H1 (cell line): Measurements from ENCODE around the gene ZNF277. TPM values are rescaled to one million over a fixed set of nuclear protein-coding genes. Genes with fewer than 3 reads are reported as not detected.

Experiments used
- ASH2L ChIP-seq: fragments of 200-600, 300-600 bp; sonication (generic); IDR thresholded peaks from one replicate; pipeline ENCODE4 v1.7.1; 2017; ENCODE audit warnings: low read length
- ATF2 ChIP-seq: IDR thresholded peaks from 2 replicates; pipeline ENCODE4 v1.6.1; 2012; ENCODE audit warnings: low read length, inconsistent platforms
- BRCA1 ChIP-seq: IDR thresholded peaks from 2 replicates; pipeline ENCODE4 v1.6.1; 2012; ENCODE audit warnings: low read depth, low read length, improper control_type of control experiment
- CEBPB ChIP-seq: IDR thresholded peaks from 2 replicates; pipeline ENCODE4 v1.6.1; 2012; ENCODE audit warnings: low read depth, low read length
- CHD1 ChIP-seq: IDR thresholded peaks from 2 replicates; pipeline ENCODE4 v1.6.1; 2012; ENCODE audit warnings: low read depth, low read length, improper control_type of control experiment
- CHD2 ChIP-seq: IDR thresholded peaks from 2 replicates; pipeline ENCODE4 v1.6.1; 2012; ENCODE audit warnings: low read length, improper control_type of control experiment
- EP300 ChIP-seq, 2 experiments: IDR thresholded peaks; 1 replicate in 1 of 2; 2 replicates in 1 of 2; pipeline ENCODE4 v1.6.1; 2011 to 2012; ENCODE audit warnings: low read depth in 2 of 2, low read length in 2 of 2, mild to moderate bottlenecking in 2 of 2, borderline replicate concordance in 1 of 2, inconsistent platforms in 1 of 2, moderate library complexity in 1 of 2
- EZH2 ChIP-seq: fragments of 200-600 bp; sonication (generic); IDR thresholded peaks from 2 replicates; pipeline ENCODE4 v1.7.1; 2012; ENCODE audit warnings: low read depth, mild to moderate bottlenecking, moderate library complexity, low read length, inconsistent platforms; ENCODE audit not compliant: severe bottlenecking
- FOSL1 ChIP-seq: IDR thresholded peaks from 2 replicates; pipeline ENCODE4 v1.6.1; 2011; ENCODE audit warnings: mild to moderate bottlenecking, low read depth, low read length, moderate library complexity; ENCODE audit not compliant: insufficient read depth
- HDAC6 ChIP-seq: IDR thresholded peaks from one replicate; pipeline ENCODE4 v1.7.1; 2012; ENCODE audit warnings: low read depth, mild to moderate bottlenecking, inconsistent platforms, low read length, moderate library complexity
- KDM4A ChIP-seq: IDR thresholded peaks from one replicate; pipeline ENCODE4 v1.7.1; 2012; ENCODE audit warnings: low read depth, mild to moderate bottlenecking, moderate library complexity, low read length, inconsistent platforms; ENCODE audit not compliant: severe bottlenecking
- POLR2A ChIP-seq, 2 experiments: IDR thresholded peaks; 1 replicate in 1 of 2; 2 replicates in 1 of 2; pipeline ENCODE4 v1.6.1; 2011; ENCODE audit warnings: low read depth in 2 of 2, low read length in 2 of 2, mild to moderate bottlenecking in 2 of 2; ENCODE audit errors: control extremely low read depth in 1 of 2
- POLR2AphosphoS5 ChIP-seq: IDR thresholded peaks from 2 replicates; pipeline ENCODE4 v1.6.1; 2011; ENCODE audit warnings: low read depth, low read length
- RNF2 ChIP-seq: fragments of 200-900, 300-1000 bp; sonication (generic); IDR thresholded peaks from 2 replicates; pipeline ENCODE4 v1.7.1; 2016; ENCODE audit warnings: borderline replicate concordance, low read depth, mild to moderate bottlenecking, antibody characterized with exemption, low read length; ENCODE audit not compliant: poor library complexity, severe bottlenecking; ENCODE audit errors: missing control alignments
- RXRA ChIP-seq: IDR thresholded peaks from 2 replicates; pipeline ENCODE4 v1.6.1; 2011; ENCODE audit warnings: low read depth, mild to moderate bottlenecking, low read length, moderate library complexity; ENCODE audit not compliant: insufficient read depth
- SAP30 ChIP-seq: fragments of 300-600 bp; sonication (generic); IDR thresholded peaks from 2 replicates; pipeline ENCODE4 v1.7.1; 2012; ENCODE audit warnings: low read length, moderate library complexity, mild to moderate bottlenecking, inconsistent platforms; ENCODE audit not compliant: insufficient read depth, insufficient replicate concordance
- SP4 ChIP-seq: IDR thresholded peaks from 2 replicates; pipeline ENCODE4 v1.6.1; 2012; ENCODE audit warnings: low read length, inconsistent platforms
- TAF1 ChIP-seq: IDR thresholded peaks from 2 replicates; pipeline ENCODE4 v1.6.1; 2011; ENCODE audit warnings: mild to moderate bottlenecking, low read depth, low read length
- polyA plus RNA-seq, 7 experiments: library from polyadenylated mRNA; depleted of rRNA in 3 of 7; stranded (reverse) in 5 of 7; unstranded in 2 of 7; fragments of >200 nt in 5 of 7; fragments of 200-250 nt in 2 of 7; gene quantifications; 1 replicate in 5 of 7; 2 replicates in 1 of 7; 4 replicates in 1 of 7; pipeline versions ENCODE4 v1.2.1 to v1.2.3, GENCODE V29; 2011 to 2013; ENCODE audit warnings: missing spikeins in 2 of 7, mixed read lengths in 2 of 7
- total RNA-seq: library from RNA; stranded (reverse); fragmentation: NEBNext Ultra II Directional; extraction: Animal tissue kit (Norgen Biotek cat#: 25700); gene quantifications from 2 replicates; pipeline ENCODE4 v1.2.1, GENCODE V29; 2021
- TF ChIP-seq, protein P1 (sequence below): IDR thresholded peaks from 2 replicates; pipeline ENCODE4 v1.6.1; 2011; ENCODE audit warnings: low read depth, mild to moderate bottlenecking, low read length; ENCODE audit not compliant: insufficient read depth
- TF ChIP-seq, protein P2 (sequence below): IDR thresholded peaks from 2 replicates; pipeline ENCODE4 v1.6.1; 2011; ENCODE audit warnings: low read length, improper control_type of control experiment

ZNF277 gene
- total and polyA plus RNA-seq, 2 of the 8 experiments (the other 6 are each of a cell fraction or from before 2014, with no cell fraction given) = 5.1 to 21.7 TPM

DNA sequence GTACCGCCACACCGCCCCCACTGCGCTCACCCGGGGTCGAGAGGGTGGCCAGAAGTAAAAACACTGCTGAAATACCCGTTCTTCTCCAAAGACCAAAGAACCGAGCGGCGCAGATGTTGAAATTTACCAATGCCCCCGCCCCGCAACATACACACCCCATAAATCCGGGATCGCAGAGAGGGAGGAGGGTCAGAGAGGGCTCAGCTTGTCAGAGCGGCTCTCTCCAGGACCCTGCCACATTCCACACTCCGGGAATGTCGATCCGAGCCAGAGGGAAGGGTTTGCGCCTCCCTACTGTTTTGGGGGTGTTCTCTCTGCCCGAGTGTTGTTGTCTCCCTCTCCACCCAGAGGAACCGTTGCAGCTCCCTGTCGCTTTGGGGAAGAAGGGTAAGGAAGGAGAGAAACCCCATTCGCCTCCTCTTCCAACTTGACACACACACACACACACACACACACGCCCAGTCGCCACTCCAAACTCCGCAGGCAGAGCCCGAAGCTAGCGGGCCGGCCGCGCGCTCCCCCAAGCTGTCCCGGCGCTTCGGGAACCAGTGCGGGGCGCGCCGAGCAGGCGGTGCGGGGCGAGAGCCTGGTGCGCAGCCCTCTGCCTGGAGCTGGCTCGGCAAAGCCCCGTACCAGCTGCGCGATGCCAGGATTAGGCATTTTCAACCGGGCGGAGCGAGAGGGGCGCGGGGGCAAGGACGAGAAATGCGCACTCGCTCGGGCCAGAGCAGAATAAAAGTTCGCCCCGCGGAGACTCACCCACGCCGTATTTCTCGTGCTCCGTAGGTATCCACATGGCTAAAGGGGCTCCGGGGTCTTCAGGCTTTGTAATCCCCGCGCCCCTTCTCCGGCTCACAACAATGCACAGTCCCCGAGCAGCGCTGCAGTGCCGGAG, 905 bp upstream of the ZNF277 start (continued):
- TF ChIP-seq CEBPB (no peak), TAF1 (0 out of 2 replicates have a peak, but pooled peaks have one; percentile 17), RNF2 (no peak), ASH2L (peak; percentile 97), FOSL1 (no peak), CHD1 (no peak), ATF2 (no peak), POLR2A (IDR thresholded peaks at IDR 0.05; ENCODE audit: control extremely low read depth in 1 of 2, low read depth in 2 of 2, low read length in 2 of 2) (no peak), BRCA1 (no peak), SAP30 (peak; percentile 90), KDM4A (peak; percentile 90), RXRA (no peak), EZH2 (no peak), SP4 (no peak), POLR2AphosphoS5 (no peak), CHD2 (no peak), EP300 (IDR thresholded peaks at IDR 0.05; ENCODE audit: borderline replicate concordance in 1 of 2, low read depth in 2 of 2, low read length in 2 of 2) (no peak; a peak in 1 of 3 replicates), HDAC6 (no peak)
- TF ChIP-seq, protein P1, sequence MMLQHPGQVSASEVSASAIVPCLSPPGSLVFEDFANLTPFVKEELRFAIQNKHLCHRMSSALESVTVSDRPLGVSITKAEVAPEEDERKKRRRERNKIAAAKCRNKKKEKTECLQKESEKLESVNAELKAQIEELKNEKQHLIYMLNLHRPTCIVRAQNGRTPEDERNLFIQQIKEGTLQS = no peak
- TF ChIP-seq, protein P2, sequence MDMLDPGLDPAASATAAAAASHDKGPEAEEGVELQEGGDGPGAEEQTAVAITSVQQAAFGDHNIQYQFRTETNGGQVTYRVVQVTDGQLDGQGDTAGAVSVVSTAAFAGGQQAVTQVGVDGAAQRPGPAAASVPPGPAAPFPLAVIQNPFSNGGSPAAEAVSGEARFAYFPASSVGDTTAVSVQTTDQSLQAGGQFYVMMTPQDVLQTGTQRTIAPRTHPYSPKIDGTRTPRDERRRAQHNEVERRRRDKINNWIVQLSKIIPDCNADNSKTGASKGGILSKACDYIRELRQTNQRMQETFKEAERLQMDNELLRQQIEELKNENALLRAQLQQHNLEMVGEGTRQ = no peak
